ENCODE data around the gene DENND1A. TPM values are rescaled to one million over a fixed set of nuclear protein-coding genes. Genes with fewer than 3 reads are reported as not detected.

The DENND1A gene
- total RNA-seq, 1 donor from 2014 or later: 23.0 TPM

GRCh38 chr9:123414936-123415930 lies 514.7 kb downstream of the DENND1A start:
- intact Hi-C loops (cut with DNase I): no loop called here
- no peak for ATAC-seq
- no peak overlapping the region for H3K27ac ChIP-seq
- H3K4me3 ChIP-seq: no peak overlapping the region
- no peaks in the 10 kb centered on the region for H3K27me3 ChIP-seq (ENCODE audit: low read depth)
- no peak for DNase-seq
- H3K4me1 ChIP-seq: no peaks in the 10 kb centered on the region
- H3K9me3 ChIP-seq: no peaks in the 10 kb centered on the region
- TF ChIP-seq CTCF (IDR thresholded peaks at IDR 0.05): no peak
- H3K36me3 ChIP-seq: no peaks in the 10 kb centered on the region

- H3K4me3 ChIP-seq: no peak overlapping the region
- no peaks in the 10 kb centered on the region for H3K27me3 ChIP-seq (ENCODE audit: low read depth)
- H3K9me3 ChIP-seq: no peaks in the 10 kb centered on the region
- ATAC-seq: no peak
- no peak overlapping the region for H3K27ac ChIP-seq
- no peak for TF ChIP-seq CTCF (IDR thresholded peaks at IDR 0.05)
- intact Hi-C loops (cut with DNase I): no loop called here
- no peaks in the 10 kb centered on the region for H3K36me3 ChIP-seq
- H3K4me1 ChIP-seq: no peaks in the 10 kb centered on the region
- DNase-seq: no peak
Observed at GRCh38 chr9:123414204-123414603, 515.7 kb downstream of the DENND1A start.

- H3K27me3 ChIP-seq (ENCODE audit: low read depth): no peaks in the 10 kb centered on the region
- ATAC-seq (no peak), DNase-seq (no peak)
- no peaks in the 10 kb centered on the region for H3K36me3 ChIP-seq
- no peak overlapping the region for H3K4me3 ChIP-seq
- H3K9me3 ChIP-seq: no peaks in the 10 kb centered on the region
- no peak overlapping the region for H3K27ac ChIP-seq
- no peak for TF ChIP-seq CTCF (IDR thresholded peaks at IDR 0.05)
- intact Hi-C loops (cut with DNase I): no loop called here
- no peaks in the 10 kb centered on the region for H3K4me1 ChIP-seq
Observed at GRCh38 chr9:123412171-123412820, 517.6 kb downstream of the DENND1A start.

- no peak for TF ChIP-seq CTCF (IDR thresholded peaks at IDR 0.05)
- no peak for ATAC-seq
- intact Hi-C loops (cut with DNase I): no loop called here
Observed at GRCh38 chr9:123411636-123412035, 518.3 kb downstream of the DENND1A start.

GRCh38 chr9:123411191-123411590 lies 518.7 kb downstream of the DENND1A start:
- Histone ChIP-seq H3K9me3 (no peaks in the 10 kb centered on the region), H3K4me3 (no peak overlapping the region), H3K27ac (no peak overlapping the region), H3K36me3 (no peaks in the 10 kb centered on the region), H3K27me3 (ENCODE audit: low read depth) (no peaks in the 10 kb centered on the region), H3K4me1 (no peaks in the 10 kb centered on the region)
- no peak for DNase-seq
- no peak for TF ChIP-seq CTCF (IDR thresholded peaks at IDR 0.05)
- intact Hi-C loops (cut with DNase I): no loop called here
- no peak for ATAC-seq

More at GRCh38 chr9:123411636-123412035, 518.3 kb downstream of the DENND1A start:
- Histone ChIP-seq H3K9me3 (no peaks in the 10 kb centered on the region), H3K27me3 (ENCODE audit: low read depth) (no peaks in the 10 kb centered on the region), H3K4me3 (no peak overlapping the region), H3K36me3 (no peaks in the 10 kb centered on the region), H3K4me1 (no peaks in the 10 kb centered on the region), H3K27ac (no peak overlapping the region)
- no peak for DNase-seq

All from lower lobe of right lung (tissue), 2 donors.